ENCODE results near the gene OAS3. TPM values are rescaled to one million over a fixed set of nuclear protein-coding genes. Genes with fewer than 3 reads are reported as not detected.

OAS3 gene
- total RNA-seq, 1 experiment from 2014 or later = 25.5 TPM

- ChIA-PET CTCF (no interaction called here), POLR2A (ENCODE audit: unreplicated experiment) (no interaction called here)
- DNase-seq = no peak
- Histone ChIP-seq H3K79me2 (ENCODE audit: low read length) (no peaks in the 10 kb centered on the region), H4K20me1 (ENCODE audit: low read length) (no peaks in the 10 kb centered on the region), H3K4me2 (ENCODE audit: low read length) (no peak overlapping the region), H3K9me3 (ENCODE audit: low read length) (no peaks in the 10 kb centered on the region), H3K27ac (ENCODE audit: low read length) (no peak overlapping the region), H3K9me2 (replicated peaks; ENCODE audit: low read length) (no peaks in the 10 kb centered on the region), H3K4me3 (ENCODE audit: low read length) (no peak overlapping the region), H3K4me1 (ENCODE audit: insufficient read depth, low read length) (no peaks in the 10 kb centered on the region), H3K36me3 (ENCODE audit: low read depth, low read length) (peaks cover 4% of the 10 kb centered on the region; the same call in 1 of the 2 replicates), H2AFZ (ENCODE audit: low read length) (no peak overlapping the region), H3F3A (ENCODE audit: low read length, unreplicated experiment) (no peaks in the 10 kb centered on the region), H3K9ac (ENCODE audit: low read length) (no peak overlapping the region), H3K27me3 (ENCODE audit: low read length) (no peaks in the 10 kb centered on the region)
- no peak for TF ChIP-seq CTCF (conservative IDR thresholded peaks at IDR 0.05; ENCODE audit: low read depth, low read length)
- TF ChIP-seq EZH2phosphoT487 (IDR thresholded peaks at IDR 0.05; ENCODE audit: borderline replicate concordance, low read length) = no peak
- no peak for TF ChIP-seq EZH2 (IDR thresholded peaks at IDR 0.05; ENCODE audit: low read length, unreplicated experiment)
- BruUV-seq (replicated peaks) = no TSS peak
- intact Hi-C loops (cut with micrococcal nuclease) = no loop called here
- ATAC-seq = no peak
Observed at GRCh38 chr12:112969547-112970306, 31.5 kb downstream of the OAS3 start.

- Histone ChIP-seq H3K79me2 (ENCODE audit: low read length) (no peaks in the 10 kb centered on the region), H2AFZ (ENCODE audit: low read length) (no peak overlapping the region), H3K9me3 (ENCODE audit: low read length) (no peaks in the 10 kb centered on the region), H3F3A (ENCODE audit: low read length, unreplicated experiment) (no peaks in the 10 kb centered on the region), H3K9ac (ENCODE audit: low read length) (no peak overlapping the region), H3K4me2 (ENCODE audit: low read length) (no peak overlapping the region), H3K4me1 (ENCODE audit: insufficient read depth, low read length) (no peaks in the 10 kb centered on the region), H3K27me3 (ENCODE audit: low read length) (no peaks in the 10 kb centered on the region), H4K20me1 (ENCODE audit: low read length) (no peaks in the 10 kb centered on the region), H3K27ac (ENCODE audit: low read length) (no peak overlapping the region), H3K36me3 (ENCODE audit: low read depth, low read length) (peaks cover 4% of the 10 kb centered on the region; the same call in 1 of the 2 replicates), H3K9me2 (replicated peaks; ENCODE audit: low read length) (no peaks in the 10 kb centered on the region), H3K4me3 (ENCODE audit: low read length) (no peak overlapping the region)
- ChIA-PET CTCF (no interaction called here), POLR2A (ENCODE audit: unreplicated experiment) (no interaction called here)
- intact Hi-C loops (cut with micrococcal nuclease) = no loop called here
- no TSS peak for BruUV-seq (replicated peaks)
- TF ChIP-seq EZH2 (IDR thresholded peaks at IDR 0.05; ENCODE audit: low read length, unreplicated experiment) (no peak), EZH2phosphoT487 (IDR thresholded peaks at IDR 0.05; ENCODE audit: borderline replicate concordance, low read length) (no peak), CTCF (conservative IDR thresholded peaks at IDR 0.05; ENCODE audit: low read depth, low read length) (no peak)
- ATAC-seq = no peak
- no peak for DNase-seq
Observed at GRCh38 chr12:112970391-112970790, 32.1 kb downstream of the OAS3 start.

- ChIA-PET POLR2A (ENCODE audit: unreplicated experiment) (no interaction called here), CTCF (no interaction called here)
- intact Hi-C loops (cut with micrococcal nuclease) = no loop called here
- no TSS peak for BruUV-seq (replicated peaks)
- no peak overlapping the region for H3K27ac ChIP-seq (ENCODE audit: low read length)
- no peaks in the 10 kb centered on the region for H3F3A ChIP-seq (ENCODE audit: low read length, unreplicated experiment)
- no peaks in the 10 kb centered on the region for H4K20me1 ChIP-seq (ENCODE audit: low read length)
- H3K9me2 ChIP-seq (replicated peaks; ENCODE audit: low read length) = no peaks in the 10 kb centered on the region
- no peaks in the 10 kb centered on the region for H3K9me3 ChIP-seq (ENCODE audit: low read length)
- DNase-seq (no peak), ATAC-seq (no peak)
- TF ChIP-seq EZH2phosphoT487 (IDR thresholded peaks at IDR 0.05; ENCODE audit: borderline replicate concordance, low read length) (no peak), EZH2 (IDR thresholded peaks at IDR 0.05; ENCODE audit: low read length, unreplicated experiment) (no peak), CTCF (conservative IDR thresholded peaks at IDR 0.05; ENCODE audit: low read depth, low read length) (no peak)
- H3K4me3 ChIP-seq (ENCODE audit: low read length) = no peak overlapping the region
- no peaks in the 10 kb centered on the region for H3K79me2 ChIP-seq (ENCODE audit: low read length)
- no peak overlapping the region for H3K9ac ChIP-seq (ENCODE audit: low read length)
- H3K4me2 ChIP-seq (ENCODE audit: low read length) = no peak overlapping the region
- H3K36me3 ChIP-seq (ENCODE audit: low read depth, low read length) = peaks cover 4% of the 10 kb centered on the region; the same call in 1 of the 2 replicates
- H3K4me1 ChIP-seq (ENCODE audit: insufficient read depth, low read length) = no peaks in the 10 kb centered on the region
- H3K27me3 ChIP-seq (ENCODE audit: low read length) = no peaks in the 10 kb centered on the region
- H2AFZ ChIP-seq (ENCODE audit: low read length) = no peak overlapping the region
Observed at GRCh38 chr12:112971248-112971647, 33.0 kb downstream of the OAS3 start.
